Effector memory CD4-positive, alpha-beta T cell (primary cell): ENCODE data around the gene TSKU.

ENCODE experiments used
- DNase-seq, 3 donors: peaks; one replicate each; pipeline ENCODE4 v3.0.0-alpha.2; 2020
- H3K27ac ChIP-seq: 2 replicates; pipeline ENCODE4 v1.7.0; 2013; ENCODE audit warnings: mild to moderate bottlenecking, low read length, moderate library complexity; ENCODE audit not compliant: insufficient read depth, poor library complexity, severe bottlenecking
- H3K27me3 ChIP-seq: replicated peaks from 2 replicates; pipeline ENCODE4 v1.7.0; 2013; ENCODE audit warnings: mild to moderate bottlenecking, low read length; ENCODE audit not compliant: insufficient read depth, control insufficient read depth, poor library complexity, severe bottlenecking
- H3K36me3 ChIP-seq: 2 replicates; pipeline ENCODE4 v1.7.0; 2013; ENCODE audit warnings: mild to moderate bottlenecking, low read length, moderate library complexity; ENCODE audit not compliant: control insufficient read depth, insufficient read depth
- H3K4me1 ChIP-seq: 2 replicates; pipeline ENCODE4 v1.7.0; 2013; ENCODE audit warnings: low read length, mild to moderate bottlenecking; ENCODE audit not compliant: control insufficient read depth, insufficient read depth, poor library complexity, severe bottlenecking
- H3K4me3 ChIP-seq: 2 replicates; pipeline ENCODE4 v1.7.0; 2013; ENCODE audit warnings: low read length, low read depth, mild to moderate bottlenecking; ENCODE audit not compliant: insufficient read depth, poor library complexity, severe bottlenecking
- H3K9me3 ChIP-seq: 2 replicates; pipeline ENCODE4 v1.7.0; 2013; ENCODE audit warnings: mild to moderate bottlenecking, low read length, moderate library complexity; ENCODE audit not compliant: control insufficient read depth

Gene TSKU

DNA sequence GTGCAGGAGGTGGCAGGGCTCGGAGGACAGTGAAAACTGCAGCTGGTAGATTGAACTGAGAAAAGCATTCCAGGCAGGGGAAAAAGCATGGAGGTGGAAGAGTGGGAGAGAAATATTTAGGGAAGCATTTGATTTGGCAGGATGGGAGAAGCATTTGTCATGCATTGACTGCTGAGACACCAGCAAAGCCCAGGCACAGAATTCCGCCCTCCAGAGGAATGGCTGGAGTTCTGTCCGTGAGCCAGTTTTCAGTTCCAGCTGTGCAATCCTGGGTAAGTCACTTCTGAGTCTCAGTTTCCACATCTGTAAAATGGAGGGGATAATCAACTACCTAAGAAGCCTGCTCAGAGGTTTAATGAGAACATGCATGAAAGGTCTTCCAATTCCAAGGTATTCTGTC is 4.3 kb upstream of the TSKU start:
- no peak overlapping the region for H3K27ac ChIP-seq
- no peak overlapping the region for H3K4me3 ChIP-seq
- no peak for DNase-seq
- H3K27me3 ChIP-seq, result peaks cover 6% of the 10 kb centered on the region
- H3K4me1 ChIP-seq, result peaks cover 8% of the 10 kb centered on the region
- H3K36me3 ChIP-seq, result no peaks in the 10 kb centered on the region
- peaks cover 9% of the 10 kb centered on the region for H3K9me3 ChIP-seq

DNA sequence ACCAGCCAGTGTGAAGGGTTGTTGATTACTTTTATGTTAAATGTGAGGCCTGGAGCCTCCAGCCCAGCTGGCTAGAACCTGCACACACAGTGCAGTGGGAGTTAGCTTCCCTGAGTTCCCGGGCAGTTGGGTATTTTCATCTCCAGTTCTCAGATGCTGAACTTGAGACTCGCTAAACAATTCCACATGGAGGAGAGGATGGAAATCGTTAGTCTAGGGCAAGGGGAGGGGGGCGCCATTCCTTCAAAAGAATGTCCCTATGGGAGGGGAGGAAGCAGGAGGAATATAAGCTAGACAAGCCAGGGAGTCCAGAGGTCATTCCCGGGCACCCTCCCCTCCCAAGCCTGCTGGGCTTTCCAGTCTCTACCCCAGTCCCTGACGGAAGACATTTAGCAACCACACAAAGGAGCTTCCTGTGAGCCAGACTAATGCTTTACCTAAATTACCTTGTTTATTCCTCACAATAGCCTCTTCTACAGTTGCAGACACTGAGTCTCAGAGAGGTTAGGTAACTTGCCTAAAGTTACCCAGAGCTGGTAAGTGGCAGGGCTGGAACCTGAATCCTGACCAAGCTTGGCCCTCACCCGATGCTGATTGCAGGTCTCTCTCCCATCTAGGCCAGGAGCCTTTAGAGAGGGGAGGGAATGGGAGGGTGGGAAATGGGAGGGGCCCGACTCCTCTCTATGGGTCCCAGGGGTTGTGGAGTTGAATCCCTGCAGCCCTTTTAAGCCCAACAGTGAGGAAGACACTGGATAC is 1.9 kb upstream of the TSKU start:
- H3K9me3 ChIP-seq, result peaks cover 9% of the 10 kb centered on the region
- peaks cover 15% of the 10 kb centered on the region for H3K4me1 ChIP-seq
- peaks cover 15% of the 10 kb centered on the region for H3K27me3 ChIP-seq
- no peaks in the 10 kb centered on the region for H3K36me3 ChIP-seq
- no peak for DNase-seq
- no peak overlapping the region for H3K27ac ChIP-seq
- no peak overlapping the region for H3K4me3 ChIP-seq

DNA sequence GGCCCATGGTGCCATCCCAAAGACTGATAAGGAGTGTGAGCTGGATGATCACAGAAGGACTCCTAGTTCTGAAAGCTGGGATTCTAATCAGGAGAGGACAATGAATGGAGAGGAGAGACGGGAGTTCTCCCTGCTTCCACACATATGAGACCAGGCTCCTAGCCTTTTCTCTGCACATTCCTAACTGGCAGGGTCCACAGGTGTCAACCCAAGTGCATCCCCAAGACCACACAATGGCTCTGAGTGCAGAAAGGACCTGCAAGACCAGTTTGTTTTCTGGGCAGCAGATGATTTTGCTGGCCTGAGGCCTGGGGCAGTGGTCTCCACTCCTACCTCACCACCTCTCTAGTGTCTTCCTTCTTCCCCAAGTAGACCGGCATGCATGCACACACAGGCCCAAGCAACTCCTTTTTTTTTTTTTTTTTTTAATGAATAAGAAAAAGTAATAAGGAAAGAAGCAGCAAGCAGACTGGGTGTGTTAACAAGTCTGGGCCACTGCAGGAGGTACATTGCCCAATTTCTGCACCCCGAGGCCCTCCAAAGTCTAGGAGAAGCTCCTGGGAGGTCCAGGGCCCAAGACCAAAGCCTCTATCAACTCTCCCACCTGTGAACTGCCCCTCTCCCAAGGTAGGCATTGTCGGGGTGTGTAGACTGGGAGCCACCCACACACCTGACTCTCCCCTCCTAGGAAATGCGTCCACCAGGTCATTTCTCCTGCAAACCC is 1.2 kb upstream of the TSKU start:
- Histone ChIP-seq H3K9me3 (peaks cover 6% of the 10 kb centered on the region), H3K27ac (no peak overlapping the region), H3K36me3 (no peaks in the 10 kb centered on the region), H3K4me3 (no peak overlapping the region), H3K27me3 (peaks cover 15% of the 10 kb centered on the region), H3K4me1 (peaks cover 15% of the 10 kb centered on the region)
- DNase-seq, result no peak

GRCh38 chr11:76782531-76783293 is 444 bp upstream of the TSKU start:
- peaks cover 15% of the 10 kb centered on the region for H3K4me1 ChIP-seq
- H3K4me3 ChIP-seq, result peak overlapping the region; percentile 46
- H3K36me3 ChIP-seq, result no peaks in the 10 kb centered on the region
- no peak for DNase-seq
- peaks cover 15% of the 10 kb centered on the region for H3K27me3 ChIP-seq
- peaks cover under 1% of the 10 kb centered on the region for H3K9me3 ChIP-seq
- H3K27ac ChIP-seq, result no peak overlapping the region

GRCh38 chr11:76783896-76784813 is 999 bp downstream of the TSKU start:
- DNase-seq, result no peak
- Histone ChIP-seq H3K27ac (no peak overlapping the region), H3K4me1 (peaks cover 15% of the 10 kb centered on the region)

GRCh38 chr11:76785513-76785912 is 2.4 kb downstream of the TSKU start:
- no peaks in the 10 kb centered on the region for H3K36me3 ChIP-seq
- DNase-seq, result no peak
- peaks cover 15% of the 10 kb centered on the region for H3K27me3 ChIP-seq
- no peak overlapping the region for H3K27ac ChIP-seq
- peaks cover 15% of the 10 kb centered on the region for H3K4me1 ChIP-seq
- H3K4me3 ChIP-seq, result no peak overlapping the region
- H3K9me3 ChIP-seq, result no peaks in the 10 kb centered on the region

More at GRCh38 chr11:76783896-76784813, 999 bp downstream of the TSKU start:
- Histone ChIP-seq H3K4me3 (peak overlapping the region; percentile 63), H3K9me3 (no peaks in the 10 kb centered on the region), H3K27me3 (peaks cover 15% of the 10 kb centered on the region), H3K36me3 (no peaks in the 10 kb centered on the region)

DNA sequence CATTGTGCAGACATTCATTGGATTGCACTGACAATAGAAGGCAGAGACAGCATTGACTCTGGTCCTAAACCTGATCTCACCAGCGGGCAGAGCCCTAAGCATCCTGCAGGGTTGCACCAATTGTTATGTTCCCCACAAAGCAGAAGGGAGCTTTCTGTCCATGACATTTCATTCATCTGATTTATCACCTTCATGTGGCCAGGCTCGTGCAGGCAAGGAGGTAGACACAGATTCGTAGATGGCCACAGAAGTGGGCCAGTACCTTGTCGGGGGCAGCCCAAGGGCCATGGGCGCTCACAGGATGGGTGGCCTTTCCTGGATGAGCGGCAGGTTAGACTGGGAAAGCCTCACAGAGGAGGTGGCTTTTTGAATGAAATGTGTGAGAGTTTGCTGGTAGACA is 2.9 kb downstream of the TSKU start:
- peaks cover 15% of the 10 kb centered on the region for H3K27me3 ChIP-seq
- peaks cover 15% of the 10 kb centered on the region for H3K4me1 ChIP-seq
- H3K4me3 ChIP-seq, result no peak overlapping the region

DNA sequence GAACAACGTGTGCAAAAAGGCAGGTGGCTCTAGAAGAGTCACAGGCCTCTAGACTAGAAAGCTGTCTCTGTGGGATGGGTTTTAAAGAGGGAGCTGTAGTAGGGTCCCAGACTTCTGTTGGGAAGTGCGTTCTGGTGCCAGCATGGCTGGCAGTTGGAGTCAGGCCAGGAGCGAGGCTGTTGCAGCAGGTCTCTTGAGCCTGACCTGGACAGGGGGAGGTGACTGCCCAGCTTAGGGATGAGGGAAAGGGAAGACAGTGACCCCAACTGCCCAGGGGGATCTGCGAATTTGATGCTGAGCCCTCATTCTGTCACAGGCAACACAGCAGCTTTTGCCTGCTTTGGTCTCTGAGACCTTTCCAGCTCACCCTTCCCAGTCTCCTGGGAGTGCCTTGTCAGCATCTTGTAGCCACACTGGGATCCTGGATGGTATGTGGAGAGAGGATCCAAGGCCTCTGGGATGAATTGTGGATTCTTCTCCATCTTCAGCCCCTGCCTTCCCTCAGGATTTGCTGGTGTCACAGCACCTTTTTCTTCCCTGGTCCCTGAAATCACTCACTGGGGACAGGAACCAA is 3.4 kb downstream of the TSKU start:
- Histone ChIP-seq H3K27me3 (peaks cover 15% of the 10 kb centered on the region), H3K27ac (no peak overlapping the region), H3K4me3 (no peak overlapping the region), H3K36me3 (no peaks in the 10 kb centered on the region), H3K9me3 (no peaks in the 10 kb centered on the region), H3K4me1 (peaks cover 15% of the 10 kb centered on the region)
- DNase-seq, result no peak

More for the DNA sequence above, 2.9 kb downstream of the TSKU start:
- no peak for DNase-seq
- no peaks in the 10 kb centered on the region for H3K36me3 ChIP-seq
- H3K27ac ChIP-seq, result no peak overlapping the region
- H3K9me3 ChIP-seq, result no peaks in the 10 kb centered on the region

DNA sequence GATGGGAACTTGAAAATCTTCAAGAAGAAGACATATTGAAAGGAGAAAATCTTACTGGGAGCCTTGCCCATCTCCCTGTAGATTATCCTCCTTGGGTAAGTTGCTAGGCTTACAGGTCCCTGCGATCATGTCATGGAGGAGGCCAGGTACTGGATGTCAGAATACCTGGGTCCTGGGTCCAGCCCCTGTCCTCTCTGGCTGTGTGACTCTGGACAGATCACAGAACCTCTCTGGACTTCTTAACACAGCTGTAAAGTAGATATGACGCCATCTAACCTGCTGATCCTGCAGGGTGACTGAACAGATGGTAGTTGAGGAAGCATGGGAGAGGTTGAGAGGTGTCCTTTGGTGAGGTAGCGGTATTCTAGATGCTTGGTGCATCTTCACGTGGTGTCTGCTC is 4.1 kb downstream of the TSKU start:
- H3K27ac ChIP-seq, result no peak overlapping the region
- no peaks in the 10 kb centered on the region for H3K36me3 ChIP-seq
- H3K4me3 ChIP-seq, result no peak overlapping the region
- peaks cover 15% of the 10 kb centered on the region for H3K4me1 ChIP-seq
- peaks cover 15% of the 10 kb centered on the region for H3K27me3 ChIP-seq
- DNase-seq, result no peak
- H3K9me3 ChIP-seq, result no peaks in the 10 kb centered on the region
